ENCODE data around the gene LDLRAD4.

The LDLRAD4 gene

DNA sequence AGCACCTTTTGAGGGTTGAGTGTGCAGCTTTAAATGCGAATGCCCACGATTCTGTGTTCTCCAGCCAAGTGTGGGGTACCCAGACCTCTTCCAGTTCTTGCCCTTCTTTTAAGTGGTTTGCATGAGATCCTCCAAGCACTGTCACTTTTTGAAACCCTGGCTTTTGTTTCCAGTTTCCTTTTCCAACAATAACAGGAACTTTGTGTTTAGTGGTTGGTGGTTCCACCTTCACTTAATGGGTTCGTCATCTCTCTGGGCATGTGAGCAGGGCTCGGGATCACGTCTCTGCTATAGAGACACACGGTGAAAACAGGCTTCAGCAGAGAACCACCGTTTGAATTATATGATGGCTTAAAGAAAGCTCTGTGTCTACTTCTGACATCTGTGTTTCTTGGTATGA is 197.6 kb downstream of the LDLRAD4 start:
- no peak overlapping the region for H3K4me3 ChIP-seq (ENCODE audit: low read depth, low read length)
- TF ChIP-seq, protein P1, sequence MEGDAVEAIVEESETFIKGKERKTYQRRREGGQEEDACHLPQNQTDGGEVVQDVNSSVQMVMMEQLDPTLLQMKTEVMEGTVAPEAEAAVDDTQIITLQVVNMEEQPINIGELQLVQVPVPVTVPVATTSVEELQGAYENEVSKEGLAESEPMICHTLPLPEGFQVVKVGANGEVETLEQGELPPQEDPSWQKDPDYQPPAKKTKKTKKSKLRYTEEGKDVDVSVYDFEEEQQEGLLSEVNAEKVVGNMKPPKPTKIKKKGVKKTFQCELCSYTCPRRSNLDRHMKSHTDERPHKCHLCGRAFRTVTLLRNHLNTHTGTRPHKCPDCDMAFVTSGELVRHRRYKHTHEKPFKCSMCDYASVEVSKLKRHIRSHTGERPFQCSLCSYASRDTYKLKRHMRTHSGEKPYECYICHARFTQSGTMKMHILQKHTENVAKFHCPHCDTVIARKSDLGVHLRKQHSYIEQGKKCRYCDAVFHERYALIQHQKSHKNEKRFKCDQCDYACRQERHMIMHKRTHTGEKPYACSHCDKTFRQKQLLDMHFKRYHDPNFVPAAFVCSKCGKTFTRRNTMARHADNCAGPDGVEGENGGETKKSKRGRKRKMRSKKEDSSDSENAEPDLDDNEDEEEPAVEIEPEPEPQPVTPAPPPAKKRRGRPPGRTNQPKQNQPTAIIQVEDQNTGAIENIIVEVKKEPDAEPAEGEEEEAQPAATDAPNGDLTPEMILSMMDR (conservative IDR thresholded peaks at IDR 0.05; ENCODE audit: low read depth, low read length) = no peak
- no peak for DNase-seq (ENCODE audit: low read depth)

- TF ChIP-seq, protein P1 (conservative IDR thresholded peaks at IDR 0.05; ENCODE audit: low read depth, low read length) = no peak
- H3K4me3 ChIP-seq (ENCODE audit: low read depth, low read length) = no peak overlapping the region
- no peak for DNase-seq (ENCODE audit: low read depth)
These were observed 198.3 kb downstream of the LDLRAD4 start for GRCh38 chr18:13416848-13417247.

GRCh38 chr18:13418013-13418710 is 199.6 kb downstream of the LDLRAD4 start:
- peak; percentile 21 for DNase-seq (ENCODE audit: low read depth)

GRCh38 chr18:13420969-13421686 is 202.6 kb downstream of the LDLRAD4 start:
- TF ChIP-seq, protein P1 (conservative IDR thresholded peaks at IDR 0.05; ENCODE audit: low read depth, low read length) = no peak
- no peak for DNase-seq (ENCODE audit: low read depth)
- no peak overlapping the region for H3K4me3 ChIP-seq (ENCODE audit: low read depth, low read length)

More at GRCh38 chr18:13418013-13418710, 199.6 kb downstream of the LDLRAD4 start:
- no peak overlapping the region for H3K4me3 ChIP-seq (ENCODE audit: low read depth, low read length)
- TF ChIP-seq, protein P1 (conservative IDR thresholded peaks at IDR 0.05; ENCODE audit: low read depth, low read length) = no peak

- no peak overlapping the region for H3K4me3 ChIP-seq (ENCODE audit: low read depth, low read length)
- TF ChIP-seq, protein P1 (conservative IDR thresholded peaks at IDR 0.05; ENCODE audit: low read depth, low read length) = no peak
- no peak for DNase-seq (ENCODE audit: low read depth)
These were observed 204.1 kb downstream of the LDLRAD4 start for GRCh38 chr18:13422541-13423147.

- TF ChIP-seq, protein P1 (conservative IDR thresholded peaks at IDR 0.05; ENCODE audit: low read depth, low read length) = no peak
- DNase-seq (ENCODE audit: low read depth) = no peak
- H3K4me3 ChIP-seq (ENCODE audit: low read depth, low read length) = no peak overlapping the region
These were observed 204.8 kb downstream of the LDLRAD4 start for GRCh38 chr18:13423352-13423751.
